ENCODE measurements around the gene SPEN.

- TF ChIP-seq, protein P1, sequence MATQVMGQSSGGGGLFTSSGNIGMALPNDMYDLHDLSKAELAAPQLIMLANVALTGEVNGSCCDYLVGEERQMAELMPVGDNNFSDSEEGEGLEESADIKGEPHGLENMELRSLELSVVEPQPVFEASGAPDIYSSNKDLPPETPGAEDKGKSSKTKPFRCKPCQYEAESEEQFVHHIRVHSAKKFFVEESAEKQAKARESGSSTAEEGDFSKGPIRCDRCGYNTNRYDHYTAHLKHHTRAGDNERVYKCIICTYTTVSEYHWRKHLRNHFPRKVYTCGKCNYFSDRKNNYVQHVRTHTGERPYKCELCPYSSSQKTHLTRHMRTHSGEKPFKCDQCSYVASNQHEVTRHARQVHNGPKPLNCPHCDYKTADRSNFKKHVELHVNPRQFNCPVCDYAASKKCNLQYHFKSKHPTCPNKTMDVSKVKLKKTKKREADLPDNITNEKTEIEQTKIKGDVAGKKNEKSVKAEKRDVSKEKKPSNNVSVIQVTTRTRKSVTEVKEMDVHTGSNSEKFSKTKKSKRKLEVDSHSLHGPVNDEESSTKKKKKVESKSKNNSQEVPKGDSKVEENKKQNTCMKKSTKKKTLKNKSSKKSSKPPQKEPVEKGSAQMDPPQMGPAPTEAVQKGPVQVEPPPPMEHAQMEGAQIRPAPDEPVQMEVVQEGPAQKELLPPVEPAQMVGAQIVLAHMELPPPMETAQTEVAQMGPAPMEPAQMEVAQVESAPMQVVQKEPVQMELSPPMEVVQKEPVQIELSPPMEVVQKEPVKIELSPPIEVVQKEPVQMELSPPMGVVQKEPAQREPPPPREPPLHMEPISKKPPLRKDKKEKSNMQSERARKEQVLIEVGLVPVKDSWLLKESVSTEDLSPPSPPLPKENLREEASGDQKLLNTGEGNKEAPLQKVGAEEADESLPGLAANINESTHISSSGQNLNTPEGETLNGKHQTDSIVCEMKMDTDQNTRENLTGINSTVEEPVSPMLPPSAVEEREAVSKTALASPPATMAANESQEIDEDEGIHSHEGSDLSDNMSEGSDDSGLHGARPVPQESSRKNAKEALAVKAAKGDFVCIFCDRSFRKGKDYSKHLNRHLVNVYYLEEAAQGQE (IDR thresholded peaks at IDR 0.05; ENCODE audit: insufficient read depth in 1 of 2, low read depth in 2 of 2, low read length in 2 of 2) = no peak
- TF ChIP-seq POLR2AphosphoS5 (IDR thresholded peaks at IDR 0.05; ENCODE audit: low read depth, low read length) (no peak), SIN3A (IDR thresholded peaks at IDR 0.05; ENCODE audit: borderline replicate concordance, insufficient read depth, low read length) (no peak), TAF1 (IDR thresholded peaks at IDR 0.05; ENCODE audit: borderline replicate concordance, insufficient read depth, low read length) (no peak)
Observed at GRCh38 chr1:15836772-15837669, 10.5 kb upstream of the SPEN start.

Measured in PFSK-1 (cell line).